ENCODE measurements around the gene TFE3.
"Not testable (repeated sequence)": the region's sequence is repeated elsewhere in the genome, so short reads cannot be mapped to it uniquely, and the experiment has no call there.

TFE3 gene

DNA sequence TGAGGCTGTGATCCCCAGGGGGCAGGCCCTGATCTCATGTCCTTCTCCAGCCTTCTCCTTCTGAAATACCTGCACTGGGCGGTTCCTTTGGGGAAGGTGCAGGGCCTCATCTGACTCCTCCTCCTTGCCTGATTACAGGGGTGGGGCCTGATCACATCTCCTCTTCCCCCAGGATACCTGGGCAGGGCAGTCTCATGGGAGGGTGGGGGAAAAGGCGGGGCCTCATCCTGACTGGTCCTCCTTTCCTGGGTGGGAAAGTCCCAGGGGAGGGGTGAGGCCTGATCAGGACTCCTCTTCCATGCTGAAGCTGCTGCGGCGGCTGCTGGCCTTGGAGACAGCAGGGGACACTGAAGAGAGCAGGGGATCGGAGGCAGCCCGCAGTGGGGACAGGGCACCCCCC lies 13.3 kb downstream of the TFE3 start:
- no peak for DNase-seq
- in situ Hi-C loops (cut with HindIII; ENCODE audit: low pct_ligation_motif_present, low pct_unique_long_range_greater_than_20kb, low sequenced_read_pairs) = no loop called here

DNA sequence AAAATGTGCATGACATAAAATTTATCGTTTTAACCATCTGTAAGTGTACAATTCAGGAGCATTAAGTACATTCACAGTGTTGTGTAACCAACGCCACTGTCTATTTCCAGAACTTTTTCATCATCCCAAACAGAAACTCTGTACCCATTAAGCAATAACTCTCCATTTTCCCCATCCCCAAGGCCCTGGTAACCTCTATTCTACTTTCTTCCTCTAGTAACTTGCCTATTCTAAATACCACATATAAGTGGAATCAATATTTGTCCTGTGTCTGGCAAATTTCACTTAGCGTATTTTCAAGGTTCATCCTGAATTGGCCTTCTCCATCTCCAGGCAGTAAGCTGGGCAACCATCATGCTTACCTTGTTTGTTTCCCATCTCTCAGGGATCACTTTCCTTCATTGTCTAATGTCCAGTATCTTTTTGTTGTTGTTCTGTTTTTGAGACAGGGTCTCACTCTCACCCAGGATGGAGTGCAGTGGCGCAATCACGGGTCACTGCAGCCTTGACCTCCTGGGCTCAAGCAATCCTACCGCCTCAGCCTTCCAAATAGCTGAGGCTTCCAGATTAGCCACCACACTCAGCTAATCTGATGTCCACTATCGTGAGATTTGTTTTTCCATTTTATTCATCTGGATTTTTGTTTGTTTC lies 23.4 kb downstream of the TFE3 start:
- DNase-seq = no peak
- in situ Hi-C loops (cut with HindIII; ENCODE audit: low pct_ligation_motif_present, low pct_unique_long_range_greater_than_20kb, low sequenced_read_pairs) = no loop called here

GRCh38 chrX:49019050-49019449 lies 24.1 kb downstream of the TFE3 start:
- in situ Hi-C loops (cut with HindIII; ENCODE audit: low pct_ligation_motif_present, low pct_unique_long_range_greater_than_20kb, low sequenced_read_pairs) = no loop called here
- no peak for DNase-seq

DNA sequence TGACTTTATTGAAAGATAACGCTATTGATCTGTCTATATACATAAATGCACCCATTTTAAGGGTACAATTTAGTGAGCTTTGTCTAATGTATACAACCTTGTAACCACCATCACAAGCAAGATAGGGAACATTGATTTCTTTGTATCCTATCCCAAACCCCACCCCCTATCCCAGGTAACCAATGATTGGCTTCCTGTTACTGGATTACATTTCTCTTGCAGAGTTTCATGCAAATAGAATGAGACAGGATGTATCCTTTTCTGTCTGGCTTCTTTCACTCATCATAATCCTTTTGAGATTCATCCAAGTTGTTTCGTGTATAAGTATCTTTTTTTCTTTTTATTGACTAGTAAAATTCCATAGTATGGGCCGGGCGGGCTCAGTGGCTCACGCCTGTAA lies 39.5 kb downstream of the TFE3 start:
- in situ Hi-C loops (cut with HindIII; ENCODE audit: low pct_ligation_motif_present, low pct_unique_long_range_greater_than_20kb, low sequenced_read_pairs) = no loop called here
- no peak for DNase-seq

DNA sequence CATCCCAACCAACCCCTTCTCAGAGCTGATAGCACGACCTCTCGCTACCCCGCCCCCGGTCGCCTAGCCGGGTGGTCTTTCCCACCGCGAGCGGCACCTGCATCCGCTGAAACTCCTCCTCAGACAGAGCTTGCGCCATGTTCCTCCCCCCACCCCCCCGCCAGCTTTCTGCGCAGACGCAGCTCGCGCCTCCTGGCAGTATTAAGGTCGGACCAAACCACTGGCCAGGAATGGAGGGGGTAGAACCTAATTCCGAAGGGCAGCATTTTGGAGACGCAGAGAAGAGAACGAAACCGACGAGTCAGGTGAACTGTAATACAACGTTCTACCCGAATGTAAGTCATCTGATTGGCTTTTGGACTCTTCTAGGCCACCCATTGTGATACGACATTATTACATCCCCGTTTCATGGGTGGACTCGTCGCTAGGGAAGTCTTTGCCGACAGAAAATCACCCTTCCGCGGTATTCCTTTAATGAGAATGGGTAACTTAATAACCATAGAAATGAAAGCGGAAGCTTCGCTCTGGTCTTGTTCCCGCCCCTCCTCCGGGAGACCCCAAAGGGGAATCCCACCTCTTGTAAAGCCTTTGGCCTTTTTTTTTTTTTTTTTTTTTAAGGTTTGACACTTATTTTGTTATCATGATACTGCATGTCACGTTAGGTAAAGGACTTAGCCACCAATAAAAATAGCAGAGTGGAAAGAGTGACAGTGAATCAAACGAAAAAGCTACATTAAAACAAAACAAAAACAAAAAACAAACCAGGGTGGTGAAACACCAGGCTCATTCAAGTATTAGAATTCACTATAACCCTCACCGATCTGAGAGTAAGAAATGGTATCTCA lies 40.8 kb downstream of the TFE3 start, which contains the start of gene GRIPAP1:
GRIPAP1 (minus strand) TSS at position 174 of the 845 bp plus-strand sequence; CDS start at position 139, 35 bp downstream.
- DNase-seq = peak; percentile 75
- in situ Hi-C loops (cut with HindIII; ENCODE audit: low pct_ligation_motif_present, low pct_unique_long_range_greater_than_20kb, low sequenced_read_pairs) = no loop called here

DNA sequence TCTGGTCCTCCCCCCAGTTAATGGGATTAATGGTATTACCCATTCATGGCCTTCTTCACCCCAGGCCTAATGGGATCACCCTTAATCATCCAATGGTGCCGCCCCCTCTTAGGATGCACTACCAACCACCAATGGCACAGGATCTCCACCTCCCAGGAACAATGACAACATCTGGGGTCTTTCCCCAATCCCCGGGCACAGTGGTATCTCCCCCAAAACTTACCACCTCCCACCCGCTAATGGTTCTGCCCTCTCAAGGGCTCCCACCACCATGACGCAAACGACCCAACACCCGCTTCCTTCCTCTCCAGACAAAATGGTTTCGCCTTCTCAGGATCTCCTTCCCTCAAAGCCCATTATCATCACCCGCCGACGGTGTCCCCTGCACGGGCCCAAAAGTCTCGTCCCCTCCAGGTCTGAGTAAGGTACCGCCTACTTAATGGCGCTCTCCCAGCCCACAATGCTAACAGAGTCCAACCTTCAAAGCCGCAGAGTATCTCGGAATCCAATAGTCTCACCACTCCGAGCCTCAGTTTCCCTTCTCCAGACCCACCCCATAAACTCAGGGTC lies 41.6 kb downstream of the TFE3 start:
- in situ Hi-C loops (cut with HindIII; ENCODE audit: low pct_ligation_motif_present, low pct_unique_long_range_greater_than_20kb, low sequenced_read_pairs) = no loop called here
- DNase-seq = peak; percentile 24

DNA sequence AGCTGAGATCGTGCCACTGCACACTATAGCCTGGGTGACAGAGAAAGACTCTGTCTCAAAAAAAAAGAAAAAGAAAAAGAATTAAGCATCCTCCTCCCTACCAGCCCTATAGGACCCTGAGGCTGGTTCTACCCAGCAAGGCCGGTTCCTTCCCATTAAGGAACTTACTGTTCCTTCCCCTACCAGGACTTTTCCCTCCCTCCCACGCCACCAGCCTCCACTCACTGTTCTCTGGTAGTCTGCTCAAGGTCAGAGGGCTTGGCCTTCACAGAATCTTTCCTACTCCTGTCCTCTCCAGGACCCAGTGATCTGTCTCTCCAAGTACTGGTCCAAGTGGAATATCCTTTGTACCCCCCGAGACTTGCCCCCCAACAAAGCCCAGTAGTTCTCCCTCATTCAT lies 42.5 kb downstream of the TFE3 start:
- no peak for DNase-seq
- in situ Hi-C loops (cut with HindIII; ENCODE audit: low pct_ligation_motif_present, low pct_unique_long_range_greater_than_20kb, low sequenced_read_pairs) = no loop called here

DNA sequence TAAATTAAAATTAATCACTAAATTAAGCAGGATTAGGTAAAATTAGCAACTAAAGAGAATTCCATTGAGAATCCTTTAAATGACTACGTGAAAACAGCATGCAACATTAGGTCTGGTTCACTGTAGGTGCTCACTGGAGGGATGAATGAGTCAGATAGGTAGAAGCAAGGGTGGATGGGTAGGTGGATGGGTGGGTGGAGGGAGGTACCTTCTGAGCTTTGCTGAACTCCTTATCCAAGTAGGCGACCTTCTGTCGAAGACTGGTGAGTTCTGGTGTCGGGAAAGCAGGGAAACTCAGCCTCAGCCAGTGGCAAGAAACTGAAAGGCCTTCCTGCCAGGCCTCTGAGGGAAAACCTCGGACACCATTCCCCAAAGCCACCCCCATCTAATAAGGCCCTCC lies 44.1 kb downstream of the TFE3 start:
- in situ Hi-C loops (cut with HindIII; ENCODE audit: low pct_ligation_motif_present, low pct_unique_long_range_greater_than_20kb, low sequenced_read_pairs) = no loop called here
- DNase-seq = no peak

GRCh38 chrX:48998391-48998790 lies 44.8 kb downstream of the TFE3 start:
- DNase-seq = no peak
- in situ Hi-C loops (cut with HindIII; ENCODE audit: low pct_ligation_motif_present, low pct_unique_long_range_greater_than_20kb, low sequenced_read_pairs) = no loop called here

GRCh38 chrX:48997865-48998264 lies 45.3 kb downstream of the TFE3 start:
- in situ Hi-C loops (cut with HindIII; ENCODE audit: low pct_ligation_motif_present, low pct_unique_long_range_greater_than_20kb, low sequenced_read_pairs) = no loop called here

GRCh38 chrX:48997455-48997854 lies 45.7 kb downstream of the TFE3 start:
- DNase-seq = no peak
- in situ Hi-C loops (cut with HindIII; ENCODE audit: low pct_ligation_motif_present, low pct_unique_long_range_greater_than_20kb, low sequenced_read_pairs) = no loop called here

More at GRCh38 chrX:48997865-48998264, 45.3 kb downstream of the TFE3 start:
- no peak for DNase-seq

DNA sequence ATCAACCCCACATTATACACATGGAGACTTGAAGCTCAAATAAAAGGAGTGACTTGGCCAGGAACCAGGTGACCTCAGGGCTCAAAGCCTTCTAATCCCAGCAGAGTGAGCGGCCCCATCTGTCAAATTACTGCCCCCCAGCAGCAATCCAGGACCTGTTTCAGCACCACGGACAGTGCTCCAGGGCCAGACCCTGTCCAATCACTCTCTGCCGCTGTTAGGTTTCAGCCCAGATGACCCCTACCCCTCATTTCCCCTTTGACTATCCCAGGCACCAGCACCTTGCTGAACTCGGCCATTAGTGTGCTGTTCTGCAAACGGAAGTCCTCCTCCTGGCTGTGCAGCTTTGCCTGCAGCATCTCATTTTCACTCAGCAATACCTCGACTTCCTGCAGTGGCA lies 46.2 kb downstream of the TFE3 start:
- in situ Hi-C loops (cut with HindIII; ENCODE audit: low pct_ligation_motif_present, low pct_unique_long_range_greater_than_20kb, low sequenced_read_pairs) = no loop called here
- DNase-seq = no peak

DNA sequence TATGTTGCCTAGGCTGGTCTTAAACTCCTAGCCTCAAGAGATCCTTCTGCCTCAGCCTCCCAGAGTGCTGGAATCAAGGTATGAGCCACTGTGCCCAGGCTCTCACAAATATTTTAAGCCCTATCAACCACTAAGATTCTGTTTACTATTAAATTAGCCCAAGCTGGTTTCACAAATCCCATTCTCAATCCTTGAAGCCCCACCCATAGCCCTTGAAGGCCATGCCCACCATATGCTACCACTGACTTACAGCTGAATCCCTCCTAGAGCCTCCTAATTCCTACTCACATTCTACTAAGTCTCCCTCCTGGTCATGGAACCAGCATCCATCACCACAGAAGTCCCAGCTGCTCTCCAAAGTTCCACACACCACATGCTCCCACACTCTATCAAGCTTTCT lies 50.8 kb downstream of the TFE3 start:
- no peak for DNase-seq
- in situ Hi-C loops (cut with HindIII; ENCODE audit: low pct_ligation_motif_present, low pct_unique_long_range_greater_than_20kb, low sequenced_read_pairs) = no loop called here

- no peak for DNase-seq
- in situ Hi-C loops (cut with HindIII; ENCODE audit: low pct_ligation_motif_present, low pct_unique_long_range_greater_than_20kb, low sequenced_read_pairs) = no loop called here
These were observed 53.7 kb downstream of the TFE3 start for GRCh38 chrX:48989483-48989882.

DNA sequence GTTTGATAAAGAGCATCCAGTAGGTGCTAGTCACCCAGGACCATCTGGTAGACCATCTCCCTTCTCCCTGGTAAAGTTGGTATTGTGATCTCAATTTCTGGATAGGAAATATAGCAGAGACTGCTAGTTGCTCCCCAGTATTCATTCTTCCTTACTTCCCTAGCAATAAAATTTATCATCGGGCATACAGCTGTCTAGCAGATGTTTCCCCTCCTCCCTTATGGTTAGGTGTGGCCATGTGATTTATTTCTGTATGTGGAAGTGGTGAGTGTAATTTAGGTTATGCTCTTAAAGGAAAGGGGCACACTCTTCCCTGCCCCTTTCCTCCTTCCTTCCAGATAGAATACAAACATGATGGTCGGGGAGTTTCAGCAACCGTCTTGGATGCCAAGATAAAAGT lies 59.3 kb downstream of the TFE3 start:
- DNase-seq = no peak
- in situ Hi-C loops (cut with HindIII; ENCODE audit: low pct_ligation_motif_present, low pct_unique_long_range_greater_than_20kb, low sequenced_read_pairs) = no loop called here

- in situ Hi-C loops (cut with HindIII; ENCODE audit: low pct_ligation_motif_present, low pct_unique_long_range_greater_than_20kb, low sequenced_read_pairs) = no loop called here
These were observed 60.1 kb downstream of the TFE3 start for GRCh38 chrX:48983081-48983480.

DNA sequence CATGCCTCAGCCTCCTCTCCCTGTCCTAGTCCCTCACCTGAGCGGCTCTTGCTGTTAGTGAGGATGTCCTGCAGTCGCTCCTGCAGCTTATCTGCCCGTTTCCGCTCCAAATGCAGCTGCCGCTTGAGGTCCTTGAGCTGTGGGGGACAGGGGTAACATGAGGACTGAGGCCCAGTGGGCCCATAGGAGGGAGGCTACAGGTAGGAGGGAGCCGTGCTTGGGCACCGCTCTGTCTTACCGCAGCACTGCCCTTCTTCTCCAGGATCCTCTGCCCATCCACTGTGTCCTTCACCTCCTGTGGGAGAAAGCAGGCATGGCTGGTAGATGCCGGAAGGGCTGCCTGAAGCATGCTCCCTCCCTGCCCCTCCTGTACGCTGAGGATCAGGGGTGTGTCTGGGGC lies 62.0 kb downstream of the TFE3 start:
- in situ Hi-C loops (cut with HindIII; ENCODE audit: low pct_ligation_motif_present, low pct_unique_long_range_greater_than_20kb, low sequenced_read_pairs) = no loop called here
- DNase-seq = no peak

More at GRCh38 chrX:48983081-48983480, 60.1 kb downstream of the TFE3 start:
- DNase-seq = no peak

- DNase-seq; in situ Hi-C loops (cut with HindIII; ENCODE audit: low pct_ligation_motif_present, low pct_unique_long_range_greater_than_20kb, low sequenced_read_pairs): not testable (repeated sequence)
These were observed 62.8 kb downstream of the TFE3 start for GRCh38 chrX:48980341-48980740.
